ENCODE data around the gene RBM34. TPM values are rescaled to one million over a fixed set of nuclear protein-coding genes. Genes with fewer than 3 reads are reported as not detected.

The RBM34 gene
- total RNA-seq, 1 experiment from 2014 or later: 106 TPM

DNA sequence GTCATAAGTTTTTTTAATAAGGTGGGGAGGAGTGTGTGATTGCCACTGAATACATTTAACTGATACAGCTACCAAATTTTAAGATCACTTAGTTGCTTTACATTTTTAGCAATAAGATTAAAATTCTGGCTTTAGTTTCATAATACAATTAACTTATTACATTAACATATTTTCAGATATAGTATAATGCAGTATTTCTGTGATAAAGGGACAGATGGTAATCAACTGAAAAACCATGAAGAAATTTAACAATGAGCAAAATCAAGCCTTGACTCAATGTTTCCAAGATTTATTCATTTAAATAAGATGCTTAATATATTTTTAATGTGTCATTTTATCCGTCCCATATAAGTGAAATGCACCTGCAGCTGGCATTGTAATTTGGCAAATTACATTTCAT is 36.4 kb downstream of the RBM34 start:
- Histone ChIP-seq H3K27me3 (ENCODE audit: insufficient read depth, low read depth) (no peaks in the 10 kb centered on the region), H3K36me3 (ENCODE audit: low read depth) (peaks cover 46% of the 10 kb centered on the region), H4K20me1 (ENCODE audit: insufficient read depth) (peaks cover 79% of the 10 kb centered on the region), H3K79me2 (ENCODE audit: low read depth) (peaks cover 90% of the 10 kb centered on the region), H3K4me3 (no peak overlapping the region), H2AFZ (no peak overlapping the region), H3F3A (ENCODE audit: insufficient read depth, low read depth) (peaks cover 29% of the 10 kb centered on the region), H3K27ac (no peak overlapping the region), H3K9me3 (ENCODE audit: insufficient read depth, low read depth) (no peaks in the 10 kb centered on the region), H3K9me2 (ENCODE audit: insufficient read depth) (no peaks in the 10 kb centered on the region), H3K4me2 (peak overlapping the region; percentile 16; the same call in 1 of the 2 replicates), H3K4me1 (replicated peaks; ENCODE audit: insufficient read depth) (peaks cover 42% of the 10 kb centered on the region)
- no peak for TF ChIP-seq EZH2 (IDR thresholded peaks at IDR 0.05; ENCODE audit: low read depth)
- TF ChIP-seq, protein P1, sequence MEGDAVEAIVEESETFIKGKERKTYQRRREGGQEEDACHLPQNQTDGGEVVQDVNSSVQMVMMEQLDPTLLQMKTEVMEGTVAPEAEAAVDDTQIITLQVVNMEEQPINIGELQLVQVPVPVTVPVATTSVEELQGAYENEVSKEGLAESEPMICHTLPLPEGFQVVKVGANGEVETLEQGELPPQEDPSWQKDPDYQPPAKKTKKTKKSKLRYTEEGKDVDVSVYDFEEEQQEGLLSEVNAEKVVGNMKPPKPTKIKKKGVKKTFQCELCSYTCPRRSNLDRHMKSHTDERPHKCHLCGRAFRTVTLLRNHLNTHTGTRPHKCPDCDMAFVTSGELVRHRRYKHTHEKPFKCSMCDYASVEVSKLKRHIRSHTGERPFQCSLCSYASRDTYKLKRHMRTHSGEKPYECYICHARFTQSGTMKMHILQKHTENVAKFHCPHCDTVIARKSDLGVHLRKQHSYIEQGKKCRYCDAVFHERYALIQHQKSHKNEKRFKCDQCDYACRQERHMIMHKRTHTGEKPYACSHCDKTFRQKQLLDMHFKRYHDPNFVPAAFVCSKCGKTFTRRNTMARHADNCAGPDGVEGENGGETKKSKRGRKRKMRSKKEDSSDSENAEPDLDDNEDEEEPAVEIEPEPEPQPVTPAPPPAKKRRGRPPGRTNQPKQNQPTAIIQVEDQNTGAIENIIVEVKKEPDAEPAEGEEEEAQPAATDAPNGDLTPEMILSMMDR (conservative IDR thresholded peaks at IDR 0.05): no peak
- no TSS peak for BruUV-seq (replicated peaks)
- no peak for DNase-seq
- ChIA-PET POLR2A (ENCODE audit: unreplicated experiment) (interaction anchor here (0.7 kb wide), 1 partner anchor 939 kb away, joined by 5 read pairs; no protein-coding TSS in a partner anchor), CTCF (interaction anchor here (0.7 kb wide), 1 partner anchor 602 kb away, joined by 7 read pairs; no protein-coding TSS in a partner anchor)
- intact Hi-C loops (cut with micrococcal nuclease; ENCODE audit: unreplicated experiment): loop anchor here (10.0 kb wide), 1 partner anchor 200 kb away; the partner anchor contains the start of genes ARID4B and GGPS1

DNA sequence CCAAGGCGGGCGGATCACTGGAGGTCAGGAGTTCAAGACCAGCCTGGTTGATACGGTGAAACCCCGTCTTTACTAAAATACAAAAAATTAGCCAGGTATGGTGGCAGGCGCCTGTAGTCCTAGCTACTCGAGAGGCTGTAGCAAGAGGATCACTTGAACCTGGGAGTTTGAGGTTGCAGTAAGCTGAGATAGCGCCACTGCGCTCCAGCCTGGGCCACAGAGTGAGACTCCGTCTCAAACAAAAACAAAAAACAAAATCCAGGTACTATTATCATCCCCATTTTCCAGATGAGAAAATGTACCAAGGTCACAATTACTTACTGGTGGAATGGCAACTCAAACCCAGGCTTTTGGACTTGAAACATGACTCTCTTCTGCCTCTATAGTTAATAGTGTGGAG is 36.9 kb downstream of the RBM34 start:
- ChIA-PET CTCF (no interaction called here), POLR2A (ENCODE audit: unreplicated experiment) (interaction anchor here (0.7 kb wide), 1 partner anchor 938 kb away, joined by 5 read pairs; no protein-coding TSS in a partner anchor)
- Histone ChIP-seq H3K79me2 (ENCODE audit: low read depth) (peaks cover 95% of the 10 kb centered on the region), H3K9me2 (ENCODE audit: insufficient read depth) (no peaks in the 10 kb centered on the region), H3K27me3 (ENCODE audit: insufficient read depth, low read depth) (no peaks in the 10 kb centered on the region), H3F3A (ENCODE audit: insufficient read depth, low read depth) (peaks cover 29% of the 10 kb centered on the region), H4K20me1 (ENCODE audit: insufficient read depth) (peaks cover 85% of the 10 kb centered on the region), H3K4me3 (no peak overlapping the region), H3K9me3 (ENCODE audit: insufficient read depth, low read depth) (no peaks in the 10 kb centered on the region), H3K36me3 (ENCODE audit: low read depth) (peaks cover 51% of the 10 kb centered on the region), H3K4me2 (no peak overlapping the region), H2AFZ (no peak overlapping the region), H3K4me1 (replicated peaks; ENCODE audit: insufficient read depth) (peaks cover 37% of the 10 kb centered on the region), H3K27ac (no peak overlapping the region)
- TF ChIP-seq, protein P1 (conservative IDR thresholded peaks at IDR 0.05): no peak
- TF ChIP-seq EZH2 (IDR thresholded peaks at IDR 0.05; ENCODE audit: low read depth): no peak
- intact Hi-C loops (cut with micrococcal nuclease; ENCODE audit: unreplicated experiment): loop anchor here (10.0 kb wide), 1 partner anchor 201 kb away; the partner anchor contains the start of genes ARID4B and GGPS1
- no TSS peak for BruUV-seq (replicated peaks)
- DNase-seq: no peak

DNA sequence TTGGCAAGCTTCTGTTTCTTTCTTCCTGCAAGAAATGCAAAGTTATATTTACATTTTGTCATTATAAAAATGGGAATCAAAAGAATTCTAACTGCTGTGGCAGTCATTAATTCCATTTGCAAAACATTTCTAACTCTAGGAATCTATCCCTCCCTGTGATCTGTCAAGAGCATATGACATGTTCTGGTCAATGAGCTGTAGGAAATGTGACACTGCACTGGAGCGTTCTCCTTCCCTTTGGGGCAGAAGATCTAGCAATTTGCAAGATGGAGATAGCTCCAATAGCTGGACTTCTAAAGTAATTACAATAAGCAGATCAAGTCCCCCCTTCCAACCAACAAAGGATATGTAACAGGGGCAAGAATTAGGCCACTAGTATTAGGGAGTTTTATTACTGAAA is 38.7 kb downstream of the RBM34 start:
- Histone ChIP-seq H3K4me3 (no peak overlapping the region), H3K9me2 (ENCODE audit: insufficient read depth) (no peaks in the 10 kb centered on the region), H3K9me3 (ENCODE audit: insufficient read depth, low read depth) (no peaks in the 10 kb centered on the region), H3K27me3 (ENCODE audit: insufficient read depth, low read depth) (no peaks in the 10 kb centered on the region), H3K27ac (no peak overlapping the region), H4K20me1 (ENCODE audit: insufficient read depth) (peaks cover 91% of the 10 kb centered on the region), H3F3A (ENCODE audit: insufficient read depth, low read depth) (peaks cover 38% of the 10 kb centered on the region), H3K36me3 (ENCODE audit: low read depth) (peaks cover 64% of the 10 kb centered on the region), H3K4me2 (no peak overlapping the region), H3K79me2 (ENCODE audit: low read depth) (peaks cover 99% of the 10 kb centered on the region), H2AFZ (no peak overlapping the region), H3K4me1 (replicated peaks; ENCODE audit: insufficient read depth) (peaks cover 35% of the 10 kb centered on the region)
- TF ChIP-seq, protein P1 (conservative IDR thresholded peaks at IDR 0.05): no peak
- TF ChIP-seq EZH2 (IDR thresholded peaks at IDR 0.05; ENCODE audit: low read depth): no peak
- ChIA-PET POLR2A (ENCODE audit: unreplicated experiment) (interaction anchor here (0.5 kb wide), 1 partner anchor 1791 kb away, joined by 9 read pairs; no protein-coding TSS in a partner anchor), CTCF (no interaction called here)
- BruUV-seq (replicated peaks): no TSS peak
- no peak for DNase-seq
- intact Hi-C loops (cut with micrococcal nuclease; ENCODE audit: unreplicated experiment): loop anchor here (10.0 kb wide), 1 partner anchor 202 kb away; the partner anchor contains the start of genes ARID4B and GGPS1

Data from PC-9 (cell line).